GM12801 (cell line): Measurements from ENCODE around the gene THADA.

Experiments
- TF ChIP-seq, protein P1 (sequence below): IDR thresholded peaks from one replicate; pipeline ENCODE4 v1.5.1; 2011; ENCODE audit warnings: control low read depth; ENCODE audit not compliant: insufficient read length; ENCODE audit errors: extremely low read depth

The THADA gene

DNA sequence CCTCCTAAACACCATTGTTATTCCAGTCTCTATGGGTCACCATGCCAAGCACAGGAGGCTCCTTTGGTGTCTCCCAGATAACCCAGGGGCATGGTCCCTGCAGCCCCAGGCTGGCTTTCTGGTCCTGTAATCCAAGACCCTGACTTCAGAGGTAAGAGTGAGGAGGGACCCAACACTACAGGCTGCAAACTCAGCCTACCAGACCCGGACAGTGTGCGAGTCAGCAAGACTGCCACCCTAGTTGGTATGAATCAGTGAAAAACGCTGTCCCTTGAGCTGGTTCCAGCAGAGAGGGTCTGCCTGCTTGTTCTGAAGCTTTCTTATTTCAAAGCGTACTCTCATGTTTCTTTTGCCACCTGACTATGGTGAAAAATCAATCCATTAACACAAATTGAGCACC is 321.8 kb downstream of the THADA start:
- TF ChIP-seq, protein P1, sequence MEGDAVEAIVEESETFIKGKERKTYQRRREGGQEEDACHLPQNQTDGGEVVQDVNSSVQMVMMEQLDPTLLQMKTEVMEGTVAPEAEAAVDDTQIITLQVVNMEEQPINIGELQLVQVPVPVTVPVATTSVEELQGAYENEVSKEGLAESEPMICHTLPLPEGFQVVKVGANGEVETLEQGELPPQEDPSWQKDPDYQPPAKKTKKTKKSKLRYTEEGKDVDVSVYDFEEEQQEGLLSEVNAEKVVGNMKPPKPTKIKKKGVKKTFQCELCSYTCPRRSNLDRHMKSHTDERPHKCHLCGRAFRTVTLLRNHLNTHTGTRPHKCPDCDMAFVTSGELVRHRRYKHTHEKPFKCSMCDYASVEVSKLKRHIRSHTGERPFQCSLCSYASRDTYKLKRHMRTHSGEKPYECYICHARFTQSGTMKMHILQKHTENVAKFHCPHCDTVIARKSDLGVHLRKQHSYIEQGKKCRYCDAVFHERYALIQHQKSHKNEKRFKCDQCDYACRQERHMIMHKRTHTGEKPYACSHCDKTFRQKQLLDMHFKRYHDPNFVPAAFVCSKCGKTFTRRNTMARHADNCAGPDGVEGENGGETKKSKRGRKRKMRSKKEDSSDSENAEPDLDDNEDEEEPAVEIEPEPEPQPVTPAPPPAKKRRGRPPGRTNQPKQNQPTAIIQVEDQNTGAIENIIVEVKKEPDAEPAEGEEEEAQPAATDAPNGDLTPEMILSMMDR, result no peak

GRCh38 chr2:43273529-43273928 is 322.3 kb downstream of the THADA start:
- TF ChIP-seq, protein P1, result no peak

DNA sequence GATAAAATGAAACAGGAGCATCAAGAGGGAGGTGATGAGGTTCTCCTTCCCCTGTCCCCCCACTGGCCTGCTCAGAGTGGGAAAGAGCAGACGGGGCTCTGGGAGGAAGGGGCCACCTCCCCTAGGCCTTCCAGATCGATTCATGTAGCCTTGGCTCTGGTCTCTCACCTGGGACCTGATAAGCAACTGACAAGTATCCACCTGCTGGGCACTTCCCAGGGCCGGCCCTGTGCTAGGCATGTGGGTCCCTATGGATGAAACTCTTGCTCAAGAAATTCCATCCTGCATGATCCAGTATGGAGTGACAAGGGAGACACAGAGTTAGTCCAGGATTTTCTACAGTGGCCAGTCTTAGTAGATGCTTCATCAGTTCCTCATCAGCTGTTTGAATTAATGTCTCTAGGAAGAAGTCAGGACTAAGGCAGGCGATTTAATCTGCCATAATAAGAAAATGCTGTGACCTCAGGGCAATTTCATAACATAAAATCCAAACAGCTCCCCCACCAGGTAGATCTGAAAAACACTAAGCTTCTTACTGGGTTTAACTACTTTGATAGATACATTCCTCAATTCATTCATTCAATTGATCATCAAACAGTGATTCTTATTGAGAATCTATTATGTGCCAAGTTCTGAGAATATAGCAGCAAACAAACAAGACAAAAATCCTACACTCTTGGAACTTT is 324.8 kb downstream of the THADA start:
- TF ChIP-seq, protein P1, result no peak

DNA sequence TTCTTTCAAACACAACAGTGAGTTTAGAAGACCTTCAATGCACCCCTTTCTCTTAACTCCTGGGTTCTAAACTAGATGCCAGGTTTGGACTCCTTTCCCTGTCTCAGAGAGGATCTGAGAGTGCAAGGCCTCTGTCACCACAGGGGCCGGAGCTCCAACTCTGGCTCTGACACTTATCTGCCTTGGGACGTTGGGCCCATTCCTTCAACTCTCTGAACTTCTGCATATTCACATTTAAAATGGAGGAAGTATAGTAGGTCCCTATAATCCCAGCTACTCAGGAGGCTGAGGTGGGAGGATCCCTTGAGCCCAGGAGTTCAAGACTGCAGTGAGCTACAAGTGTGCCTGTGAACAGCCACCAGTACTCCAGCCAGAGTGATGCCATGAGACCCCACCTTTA is 325.4 kb downstream of the THADA start:
- TF ChIP-seq, protein P1, result no peak

- TF ChIP-seq, protein P1, result no peak
Measured at GRCh38 chr2:43269706-43270105, 326.1 kb downstream of the THADA start.

DNA sequence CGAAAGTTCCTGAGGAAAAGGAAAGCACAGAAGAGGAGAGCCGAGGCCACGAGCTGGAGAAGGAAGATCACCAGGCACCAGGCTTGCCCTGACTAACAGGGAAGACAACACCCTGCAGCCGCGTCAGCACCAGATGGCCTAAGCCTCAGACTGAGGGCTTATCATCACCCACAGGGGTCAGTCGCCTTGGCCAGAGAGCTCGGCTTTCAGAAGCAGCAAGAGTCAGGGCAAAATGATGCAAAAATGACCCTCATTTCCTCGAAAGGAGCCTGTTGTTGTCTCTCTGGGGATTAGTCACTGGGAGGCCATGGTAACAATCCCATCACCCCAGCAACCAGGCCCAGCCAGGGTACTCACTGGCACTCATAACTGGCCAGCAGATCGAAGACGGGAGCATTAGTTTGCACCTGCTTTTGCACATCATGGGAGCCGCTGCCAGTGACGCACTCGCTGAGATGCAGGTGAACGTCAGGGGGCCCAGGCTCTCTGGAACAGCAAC is 326.7 kb downstream of the THADA start:
- TF ChIP-seq, protein P1, result no peak

DNA sequence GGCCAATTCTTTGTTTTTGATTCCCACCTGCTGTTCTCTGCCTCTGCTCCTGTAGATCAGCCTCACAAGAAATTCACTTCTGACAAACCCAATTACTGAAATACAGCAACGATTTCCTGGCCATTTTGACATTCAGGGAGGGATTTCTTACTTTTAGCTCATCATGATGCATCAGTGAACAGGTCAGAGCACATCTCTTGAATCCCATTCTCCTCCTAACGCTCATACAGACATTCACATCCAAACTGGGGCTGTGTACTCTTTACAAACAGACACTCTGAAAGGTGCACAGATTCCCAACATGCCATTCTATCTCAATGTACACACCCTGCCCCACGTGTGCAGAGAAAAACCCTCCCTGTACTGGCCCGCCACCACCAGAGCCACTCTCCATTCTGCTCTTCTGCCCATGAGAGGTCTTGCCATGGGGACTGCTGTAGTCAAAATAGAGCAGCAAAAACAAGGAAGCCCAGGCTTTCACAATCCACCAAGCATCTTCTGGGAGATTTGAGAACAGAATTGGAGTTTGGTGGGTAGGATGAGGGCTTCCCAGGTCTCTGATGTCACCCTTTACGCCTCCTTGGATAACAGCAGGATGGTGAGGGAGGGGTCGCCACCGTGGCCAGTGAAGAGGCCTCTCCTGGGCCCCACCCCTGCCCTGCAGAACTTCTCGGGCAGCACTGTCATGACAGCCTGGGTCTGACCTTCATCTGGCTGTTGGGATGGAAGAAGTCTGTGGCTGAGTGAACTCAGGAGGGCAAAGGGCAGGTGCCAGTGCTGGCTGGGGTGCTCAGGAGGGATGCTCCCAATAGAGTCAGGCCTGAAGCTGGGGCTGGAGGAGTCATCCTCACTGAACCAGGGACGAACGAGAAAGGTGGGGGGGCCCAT is 327.5 kb downstream of the THADA start:
- TF ChIP-seq, protein P1, result no peak
